Right cardiac atrium (tissue), 5 donors: ENCODE measurements around the gene OR10C1. TPM values are rescaled to one million over a fixed set of nuclear protein-coding genes. Genes with fewer than 3 reads are reported as not detected.
"Not testable (repeated sequence)": the region's sequence is repeated elsewhere in the genome, so short reads cannot be mapped to it uniquely, and the experiment has no call there.

Experiments
- ATAC-seq, 2 donors: fragments of 200-7000 bp; cut with Tn5 transposase; one replicate each; pipeline versions ENCODE4 v1.8.0 to v1.9.1; 2020; ENCODE audit warnings: moderate library complexity in 2 of 2, mild to moderate bottlenecking in 1 of 2
- DNase-seq, 3 donors: peaks; one replicate each; pipeline ENCODE4 v3.0.0-alpha.2; 2020
- H3K27ac ChIP-seq: one replicate; pipeline ENCODE4 v1.5.1; 2013; ENCODE audit warnings: mild to moderate bottlenecking, low read length, control low read depth, moderate library complexity
- H3K27me3 ChIP-seq: one replicate; pipeline ENCODE4 v1.6.1; 2013; ENCODE audit not compliant: control insufficient read depth, insufficient read depth
- H3K4me1 ChIP-seq: one replicate; pipeline ENCODE4 v1.6.1; 2013; ENCODE audit warnings: low read length; ENCODE audit not compliant: control insufficient read depth, insufficient read depth
- H3K4me3 ChIP-seq: one replicate; pipeline ENCODE4 v1.5.1; 2013; ENCODE audit warnings: low read length, control low read depth
- H3K9me3 ChIP-seq: one replicate; pipeline ENCODE4 v1.6.1; 2013; ENCODE audit warnings: low read length; ENCODE audit not compliant: control insufficient read depth
- WGBS: extraction: QIAGEN DNeasy Blood & Tissue Kit; methylation state at CpG from one replicate; pipeline ENCODE4 v1.1.7; 2013; 5-methylcytosine and 5-hydroxymethylcytosine counted together
- intact Hi-C, 4 donors: fragments of 100-400 bp; cut with DNase I; formaldehyde crosslinking; loops; one replicate each; pipeline versions ENCODE4 v1.11.0 to v1.14.0; 2022 to 2023
- long read RNA-seq, 4 donors: library from polyadenylated mRNA; unstranded; transcript quantifications; one replicate each; pipeline ENCODE4 v2.0.0, GENCODE V29; 2020 to 2021
- polyA plus RNA-seq: library from polyadenylated mRNA; stranded (reverse); fragments of 200-250 nt; gene quantifications from one replicate; pipeline ENCODE4 v1.2.3, GENCODE V29; 2013
- total RNA-seq, 4 donors: library from RNA; stranded (reverse); fragmentation: NEBNext Ultra II Directional; extraction: Animal tissue kit (Norgen Biotek cat#: 25700); gene quantifications; one replicate each; pipeline ENCODE4 v1.2.1, GENCODE V29; 2021
- donor health status: healthy with polysubstance abuse.
- donor health status: DM: no; HTN: yes; CAD: no.
- donor health status: DM: no; HTN: no; CAD: no.
- donor health status: DM: no; HTN: yes; CAD: no; lungs with severe emphysema.
- donor health status: DM: yes; HTN: yes; CAD: no.

The OR10C1 gene, protein sequence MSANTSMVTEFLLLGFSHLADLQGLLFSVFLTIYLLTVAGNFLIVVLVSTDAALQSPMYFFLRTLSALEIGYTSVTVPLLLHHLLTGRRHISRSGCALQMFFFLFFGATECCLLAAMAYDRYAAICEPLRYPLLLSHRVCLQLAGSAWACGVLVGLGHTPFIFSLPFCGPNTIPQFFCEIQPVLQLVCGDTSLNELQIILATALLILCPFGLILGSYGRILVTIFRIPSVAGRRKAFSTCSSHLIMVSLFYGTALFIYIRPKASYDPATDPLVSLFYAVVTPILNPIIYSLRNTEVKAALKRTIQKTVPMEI
- not detected for total RNA-seq
- not detected for polyA plus RNA-seq
- long read RNA-seq, donor 1 = 0 reads
- long read RNA-seq, donor 2 = 0 reads
- long read RNA-seq, donor 3 = 0 reads
- long read RNA-seq, donor 4 = 0 reads

DNA sequence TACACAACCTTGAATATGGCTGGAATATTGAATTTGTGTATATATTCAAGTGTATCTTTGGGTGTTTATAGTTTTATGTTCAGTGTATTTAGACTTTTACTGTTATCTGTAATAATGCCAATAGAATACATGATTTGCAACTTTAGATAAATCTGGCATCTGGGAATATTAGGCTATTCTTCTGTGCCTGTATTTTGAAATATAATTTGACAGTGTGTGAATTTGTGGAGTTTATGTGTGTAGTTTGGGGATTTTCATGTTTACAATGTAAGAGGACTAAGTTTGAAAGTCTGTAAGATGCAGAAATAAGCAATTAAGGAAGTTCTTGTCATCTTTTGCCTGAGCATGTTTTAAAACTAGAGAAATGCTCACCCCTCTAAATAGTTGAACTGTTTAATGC is at the start of gene OR10C1:
Gene OR10C1 (plus strand): TSS at position 301 of the 400 bp plus-strand sequence. CDS start 710 bp downstream, outside the sequence.
- intact Hi-C loops = no loop called here
- ATAC-seq = no peak
- H3K9me3 ChIP-seq = no peaks in the 10 kb centered on the region

DNA sequence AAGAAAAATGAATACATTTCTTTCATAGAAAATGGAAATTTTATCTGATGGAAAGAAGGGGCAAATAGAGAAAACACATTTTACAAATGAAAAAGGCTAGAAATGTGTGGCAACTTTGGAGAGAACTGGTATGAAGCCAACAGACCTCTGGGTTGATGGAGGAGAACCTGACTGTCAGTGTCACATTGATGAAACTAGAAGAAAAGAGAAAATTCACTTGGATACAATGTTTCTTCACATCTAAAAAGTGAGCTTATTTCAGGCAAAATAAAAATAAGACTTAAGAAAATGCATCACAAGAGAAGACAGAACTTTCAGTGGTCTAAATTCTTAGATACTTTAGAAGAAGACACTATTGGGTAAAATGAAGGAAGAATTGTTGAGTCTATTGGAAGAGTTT is 43.8 kb upstream of the OR10C1 start, which contains the start of gene OR12D2:
Gene OR12D2 (plus strand): TSS at position 301 of the 400 bp plus-strand sequence. CDS start 1,069 bp downstream, outside the sequence.
- ATAC-seq (no peak), DNase-seq (no peak)
- Histone ChIP-seq H3K27ac (no peak within 1 kb of the TSS), H3K4me1 (no peaks in the 10 kb centered on the region), H3K9me3 (no peaks in the 10 kb centered on the region), H3K27me3 (no peaks in the 10 kb centered on the region), H3K4me3 (no peak within 1 kb of the TSS)
- intact Hi-C loops = no loop called here

More for the DNA sequence above, at the start of gene OR10C1:
- Histone ChIP-seq H3K27me3 (no peaks in the 10 kb centered on the region), H3K4me1 (no peaks in the 10 kb centered on the region), H3K4me3 (no peak within 1 kb of the TSS), H3K27ac (no peak within 1 kb of the TSS)
- no peak for DNase-seq

DNA sequence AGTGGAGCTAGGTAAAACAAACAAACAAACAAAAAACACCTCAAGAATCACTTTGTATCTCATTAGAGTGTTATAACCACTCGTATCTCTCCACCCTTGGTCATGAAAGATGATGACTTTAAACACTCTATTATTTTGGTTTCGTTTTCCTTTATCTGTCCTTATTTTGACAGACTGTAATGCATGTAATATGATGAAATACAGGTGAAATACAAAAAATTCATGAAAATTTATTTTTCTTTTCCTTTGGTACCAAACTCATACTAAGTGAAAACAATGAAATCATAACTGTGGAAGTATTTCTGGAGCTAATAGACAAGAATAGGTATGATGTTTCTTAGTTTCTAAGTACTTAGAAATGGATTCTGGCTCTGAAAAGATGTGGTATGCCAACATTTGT is 39.6 kb upstream of the OR10C1 start:
- WGBS = 52% methylated on average over 2 of the region's 2 CpGs
- ATAC-seq = no peak
- intact Hi-C loops = no loop called here

DNA sequence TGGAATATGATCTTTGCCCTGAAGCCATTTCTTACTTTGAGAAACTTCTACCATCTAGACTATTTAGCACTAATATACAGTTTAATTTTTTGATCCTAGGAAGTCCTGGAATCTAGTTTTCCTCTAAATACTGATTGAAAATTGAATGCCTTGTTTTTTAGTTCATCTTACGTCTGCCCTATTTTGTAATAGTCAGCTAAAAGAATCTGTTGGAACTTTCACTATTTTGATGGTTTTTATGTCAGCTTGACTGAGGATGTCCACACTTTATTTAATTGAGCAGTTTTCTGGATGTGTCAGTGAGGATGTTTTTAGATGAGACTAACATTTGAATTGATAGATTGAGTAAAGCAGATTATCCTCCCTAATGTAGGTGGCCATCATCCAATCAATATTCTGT is 35.3 kb upstream of the OR10C1 start:
- no peaks in the 10 kb centered on the region for H3K4me1 ChIP-seq
- no peak for ATAC-seq
- H3K27me3 ChIP-seq = no peaks in the 10 kb centered on the region
- no peaks in the 10 kb centered on the region for H3K9me3 ChIP-seq
- no peak for DNase-seq
- intact Hi-C loops = no loop called here
- WGBS = 85% methylated on average over 1 of the region's 1 CpG
- H3K27ac ChIP-seq = no peak overlapping the region
- no peak overlapping the region for H3K4me3 ChIP-seq

More for the DNA sequence above, 39.6 kb upstream of the OR10C1 start:
- H3K4me1 ChIP-seq = no peaks in the 10 kb centered on the region
- no peak overlapping the region for H3K27ac ChIP-seq
- no peaks in the 10 kb centered on the region for H3K9me3 ChIP-seq
- no peaks in the 10 kb centered on the region for H3K27me3 ChIP-seq
- DNase-seq = no peak
- no peak overlapping the region for H3K4me3 ChIP-seq

DNA sequence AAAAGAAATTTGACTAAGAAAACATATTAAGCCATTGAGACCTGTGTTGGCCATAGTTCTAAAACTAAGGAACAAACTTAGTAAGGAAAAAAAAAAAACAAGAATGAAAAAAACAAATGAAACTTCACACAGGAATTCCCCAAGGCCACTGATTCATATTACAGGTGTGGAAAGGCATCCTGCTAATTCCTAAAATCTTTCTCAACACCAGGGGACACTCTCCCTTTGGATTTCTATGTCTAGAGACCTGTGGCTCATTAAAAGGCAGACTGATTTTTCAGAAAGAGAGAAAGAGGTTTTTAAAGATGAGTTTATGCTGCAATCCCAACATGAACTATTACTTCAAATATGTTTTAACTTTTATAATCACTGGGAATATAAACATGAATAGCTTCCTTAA is 24.5 kb upstream of the OR10C1 start, which contains the start of gene OR12D1:
Gene OR12D1 (plus strand): TSS at position 341 of the 400 bp plus-strand sequence.
- H3K27ac ChIP-seq = no peak within 1 kb of the TSS
- intact Hi-C loops = no loop called here
- H3K27me3 ChIP-seq = no peaks in the 10 kb centered on the region
- DNase-seq = no peak
- H3K4me1 ChIP-seq = no peaks in the 10 kb centered on the region
- no peak for ATAC-seq
- H3K4me3 ChIP-seq = no peak within 1 kb of the TSS
- H3K9me3 ChIP-seq = no peaks in the 10 kb centered on the region

DNA sequence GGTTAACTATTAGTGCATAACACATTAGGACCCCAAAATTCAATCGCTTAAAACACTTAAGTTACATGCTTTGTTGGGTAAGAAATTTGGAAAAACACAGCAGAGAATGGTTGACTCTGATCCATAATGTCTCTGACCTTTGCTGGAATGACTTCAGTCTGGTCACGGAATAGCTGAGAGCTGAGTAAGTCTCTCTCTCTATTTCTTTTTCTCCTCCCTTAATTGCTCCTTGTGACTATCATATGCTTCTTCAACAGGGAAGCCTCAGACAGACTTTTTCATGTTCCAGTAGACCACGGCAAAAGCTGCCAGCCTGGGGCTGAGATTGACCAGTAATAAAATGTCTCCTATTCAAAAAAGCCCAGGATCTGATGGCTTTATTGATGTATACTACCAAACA is 19.6 kb upstream of the OR10C1 start:
- DNase-seq (no peak), ATAC-seq (no peak)
- Histone ChIP-seq H3K9me3 (no peaks in the 10 kb centered on the region), H3K27ac (no peak overlapping the region), H3K4me1 (no peaks in the 10 kb centered on the region), H3K4me3 (no peak overlapping the region), H3K27me3 (no peaks in the 10 kb centered on the region)
- WGBS = 50% methylated on average over 3 of the region's 3 CpGs
- intact Hi-C loops = no loop called here

DNA sequence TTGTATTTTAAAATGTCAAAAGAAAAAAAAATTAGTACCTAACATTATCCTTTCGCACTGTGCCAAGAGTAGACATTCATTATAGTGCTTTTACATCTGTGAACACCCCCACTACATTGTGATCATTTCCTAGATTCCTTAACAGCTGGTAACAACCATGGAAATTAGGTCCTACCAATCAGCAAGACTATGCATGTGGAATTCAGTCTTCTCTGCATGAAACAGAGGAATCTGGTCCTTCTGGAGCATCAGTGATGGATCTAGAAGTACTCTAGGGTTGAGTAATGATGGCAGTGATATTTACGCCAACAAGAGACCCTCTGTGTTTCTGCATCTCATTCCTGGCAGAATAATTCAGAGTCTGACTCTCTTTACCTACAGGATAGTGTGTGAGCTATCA is 14.9 kb upstream of the OR10C1 start:
- ATAC-seq = no peak
- no peaks in the 10 kb centered on the region for H3K9me3 ChIP-seq
- no peaks in the 10 kb centered on the region for H3K4me1 ChIP-seq
- no peak overlapping the region for H3K27ac ChIP-seq
- no peaks in the 10 kb centered on the region for H3K27me3 ChIP-seq
- DNase-seq = no peak
- no peak overlapping the region for H3K4me3 ChIP-seq
- intact Hi-C loops = no loop called here
- 89% methylated on average over 2 of the region's 2 CpGs for WGBS

DNA sequence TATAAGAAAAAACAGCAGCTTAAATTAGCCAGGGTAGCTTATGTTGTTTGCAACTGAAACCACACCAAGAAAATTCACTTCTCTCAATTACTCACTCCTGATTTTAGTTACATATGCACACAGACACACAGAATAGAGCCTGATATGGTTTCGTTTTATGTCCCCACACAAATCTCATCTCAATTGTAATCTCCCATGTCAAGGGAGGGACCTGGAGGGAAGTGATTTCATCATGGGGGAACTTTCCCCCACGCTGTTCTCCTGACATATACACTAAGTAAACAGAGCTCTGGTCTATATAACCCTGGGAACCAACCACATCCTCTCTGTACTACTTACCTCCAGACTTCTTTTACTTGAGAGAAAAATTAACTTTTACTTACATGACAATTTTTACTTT is 14.5 kb upstream of the OR10C1 start:
- Histone ChIP-seq H3K27ac (no peak overlapping the region), H3K4me3 (no peak overlapping the region), H3K9me3 (no peaks in the 10 kb centered on the region), H3K4me1 (no peaks in the 10 kb centered on the region), H3K27me3 (no peaks in the 10 kb centered on the region)
- intact Hi-C loops = no loop called here
- no peak for DNase-seq
- WGBS = 34% methylated on average over 2 of the region's 2 CpGs
- no peak for ATAC-seq

DNA sequence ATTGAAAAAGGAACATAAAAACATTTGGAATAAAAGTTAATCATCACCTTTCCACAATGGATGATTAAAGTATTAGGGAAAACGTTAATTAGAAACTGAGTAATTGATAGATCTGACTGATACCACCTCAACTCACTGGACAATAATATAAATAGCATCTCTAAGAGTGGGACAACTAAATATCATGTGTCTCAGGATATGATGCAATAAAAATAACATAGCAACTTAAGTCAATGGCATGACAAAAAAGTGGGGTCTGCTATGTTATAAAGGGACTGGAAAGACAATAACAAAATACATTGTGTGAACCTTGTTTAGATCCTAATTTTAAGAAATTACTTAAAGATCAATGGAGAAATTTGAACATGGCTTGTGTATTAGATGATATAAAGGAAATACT is 14.0 kb upstream of the OR10C1 start:
- intact Hi-C loops = no loop called here
- no peaks in the 10 kb centered on the region for H3K9me3 ChIP-seq
- 34% methylated on average over 1 of the region's 1 CpG for WGBS
- no peaks in the 10 kb centered on the region for H3K27me3 ChIP-seq
- ATAC-seq (no peak), DNase-seq (no peak)
- no peak overlapping the region for H3K4me3 ChIP-seq
- H3K4me1 ChIP-seq = no peaks in the 10 kb centered on the region
- no peak overlapping the region for H3K27ac ChIP-seq

DNA sequence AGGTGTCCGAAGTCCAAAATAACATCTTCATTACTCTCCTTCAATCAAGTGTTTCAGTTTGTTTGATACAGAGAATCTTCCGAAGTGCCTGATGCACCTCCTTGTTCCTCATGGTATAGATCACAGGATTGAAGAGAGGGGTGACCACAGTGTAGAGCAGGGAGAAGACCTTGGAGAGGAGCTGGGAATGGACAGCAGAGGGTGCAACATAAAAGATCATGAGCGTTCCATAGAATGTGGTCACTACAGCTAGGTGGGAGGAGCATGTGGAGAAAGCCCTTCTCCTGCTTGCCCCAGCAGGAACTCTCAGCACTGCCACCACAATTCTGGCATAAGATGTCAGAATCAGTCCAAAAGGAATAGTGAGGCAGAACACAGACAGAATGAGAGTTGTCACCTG is 12.5 kb upstream of the OR10C1 start:
- intact Hi-C loops = no loop called here
- H3K27me3 ChIP-seq = no peaks in the 10 kb centered on the region
- H3K4me1 ChIP-seq = no peaks in the 10 kb centered on the region
- 77% methylated on average over 3 of the region's 3 CpGs for WGBS
- DNase-seq (no peak), ATAC-seq (no peak)
- H3K27ac ChIP-seq = no peak overlapping the region
- H3K9me3 ChIP-seq = no peaks in the 10 kb centered on the region
- no peak overlapping the region for H3K4me3 ChIP-seq

DNA sequence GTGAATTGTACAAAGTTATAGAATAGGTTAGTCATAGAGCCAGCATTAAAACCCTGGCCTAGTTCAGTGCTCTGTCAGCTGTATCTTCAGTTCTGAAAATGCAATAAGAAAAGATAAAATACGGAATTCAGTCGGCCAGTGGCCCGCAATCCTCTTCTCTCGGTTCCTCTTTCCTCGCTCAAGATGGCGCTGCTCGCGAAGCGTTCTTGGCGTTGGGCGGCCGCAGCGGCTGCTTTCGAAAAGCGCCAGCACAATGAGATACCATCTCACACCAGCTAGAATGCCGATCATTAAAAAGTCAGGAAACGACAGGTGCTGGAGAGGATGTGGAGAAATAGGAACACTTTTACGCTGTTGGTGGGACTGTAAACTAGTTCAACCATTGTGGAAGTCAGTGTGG is 2.4 kb upstream of the OR10C1 start:
- H3K27me3 ChIP-seq, ATAC-seq, H3K4me1 ChIP-seq, H3K4me3 ChIP-seq, intact Hi-C loops, H3K27ac ChIP-seq, DNase-seq, H3K9me3 ChIP-seq: not testable (repeated sequence)
- WGBS = 69% methylated on average over 18 of the region's 18 CpGs

DNA sequence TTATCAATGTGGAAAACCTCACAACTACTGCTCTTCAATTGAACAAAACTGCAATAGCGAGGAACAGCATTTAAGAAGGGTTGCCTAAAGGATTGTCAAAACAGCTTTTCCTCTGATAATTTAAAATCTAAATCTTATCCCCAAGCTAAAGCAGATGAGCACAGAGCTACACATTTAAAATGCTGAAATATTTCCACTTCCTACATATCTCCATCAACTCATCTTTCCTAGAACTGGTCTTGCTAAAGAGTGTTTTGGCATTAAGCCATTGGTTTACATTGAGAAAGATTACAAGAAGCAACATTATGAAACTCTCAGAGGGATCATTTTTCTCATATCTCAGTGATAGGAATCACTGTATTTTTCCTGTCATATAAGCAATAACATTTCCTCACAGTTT is 3.6 kb downstream of the OR10C1 start:
- no peaks in the 10 kb centered on the region for H3K27me3 ChIP-seq
- DNase-seq (no peak), ATAC-seq (no peak)
- no peaks in the 10 kb centered on the region for H3K4me1 ChIP-seq
- intact Hi-C loops = no loop called here
- no peak overlapping the region for H3K4me3 ChIP-seq
- H3K9me3 ChIP-seq = no peaks in the 10 kb centered on the region
- no peak overlapping the region for H3K27ac ChIP-seq
- WGBS = 84% methylated on average over 1 of the region's 1 CpG
